ENCODE measurements around the gene SLF2. TPM values are rescaled to one million over a fixed set of nuclear protein-coding genes. Genes with fewer than 3 reads are reported as not detected.

The SLF2 gene
- total RNA-seq, 2 experiments from 2014 or later, result 30.9 to 34.3 TPM

DNA sequence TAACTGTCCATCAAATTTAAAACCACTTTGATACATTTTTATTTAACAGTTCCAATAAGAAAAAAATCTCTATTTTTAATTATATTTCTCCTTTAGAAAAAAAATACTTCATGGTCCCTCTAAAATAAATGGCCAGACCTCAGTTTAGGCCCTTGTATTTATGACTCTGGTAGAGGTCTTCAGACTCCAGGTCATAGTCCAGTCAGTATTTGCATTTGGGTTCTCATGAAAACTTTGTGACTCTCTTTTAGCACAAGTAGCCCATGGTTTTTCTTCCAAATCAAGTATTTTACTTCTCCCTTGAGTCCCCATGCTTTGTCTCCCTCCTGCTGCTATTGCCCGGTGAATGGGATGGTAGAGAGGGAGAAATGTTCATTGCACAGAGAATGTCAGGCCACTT is 51.1 kb downstream of the SLF2 start:
- ChIA-PET POLR2A (no interaction called here), CTCF (no interaction called here)
- intact Hi-C loops (cut with DNase I, micrococcal nuclease), result no loop called here
- H3K27me3 Mint-ChIP-seq, result no peaks in the 10 kb centered on the region
- ATAC-seq (no peak), DNase-seq (no peak)
- peaks cover 27% of the 10 kb centered on the region for H3K36me3 Mint-ChIP-seq (ENCODE audit: low read depth)
- H3K9me3 Mint-ChIP-seq (ENCODE audit: low read depth), result no peaks in the 10 kb centered on the region
- H3K4me1 Mint-ChIP-seq, result peaks cover 5% of the 10 kb centered on the region
- H3K27ac Mint-ChIP-seq, result no peak overlapping the region
- H3K4me3 Mint-ChIP-seq, result no peak overlapping the region

GRCh38 chr10:100965820-100966219 is 53.1 kb downstream of the SLF2 start:
- no peak overlapping the region for H3K4me3 Mint-ChIP-seq
- CTCF ChIA-PET, result interaction anchor here (0.7 to 1.8 kb wide), 5 partner anchors 9 to 90 kb away, joined by 3 to 8 read pairs (median 4); no protein-coding TSS in a partner anchor
- H3K36me3 Mint-ChIP-seq (ENCODE audit: low read depth), result peaks cover 16% of the 10 kb centered on the region
- no peak overlapping the region for H3K27ac Mint-ChIP-seq
- no peak for DNase-seq
- POLR2A ChIA-PET, result interaction anchor here (0.6 kb wide), 1 partner anchor 586 kb away, joined by 3 read pairs; no protein-coding TSS in a partner anchor
- intact Hi-C loops (cut with DNase I, micrococcal nuclease), result no loop called here
- no peaks in the 10 kb centered on the region for H3K9me3 Mint-ChIP-seq (ENCODE audit: low read depth)
- H3K27me3 Mint-ChIP-seq, result no peaks in the 10 kb centered on the region
- peaks cover 11% of the 10 kb centered on the region for H3K4me1 Mint-ChIP-seq
- ATAC-seq, result no peak

GRCh38 chr10:100966887-100967286 is 54.1 kb downstream of the SLF2 start:
- H3K27me3 Mint-ChIP-seq, result no peaks in the 10 kb centered on the region
- H3K36me3 Mint-ChIP-seq (ENCODE audit: low read depth), result peaks cover 12% of the 10 kb centered on the region
- H3K9me3 Mint-ChIP-seq (ENCODE audit: low read depth), result no peaks in the 10 kb centered on the region
- DNase-seq, result no peak
- intact Hi-C loops (cut with DNase I, micrococcal nuclease), result no loop called here
- CTCF ChIA-PET, result interaction anchor here (0.6 to 1.8 kb wide), 4 partner anchors 8 to 175 kb away, joined by 3 to 8 read pairs (median 4); no protein-coding TSS in a partner anchor
- H3K4me1 Mint-ChIP-seq, result peaks cover 13% of the 10 kb centered on the region
- no peak overlapping the region for H3K4me3 Mint-ChIP-seq
- POLR2A ChIA-PET, result no interaction called here
- H3K27ac Mint-ChIP-seq, result no peak overlapping the region
- no peak for ATAC-seq

- H3K4me3 Mint-ChIP-seq, result no peak overlapping the region
- ChIA-PET CTCF (interaction anchor here (0.6 to 1.8 kb wide), 4 partner anchors 9 to 175 kb away, joined by 3 to 8 read pairs (median 4); no protein-coding TSS in a partner anchor), POLR2A (no interaction called here)
- H3K27ac Mint-ChIP-seq, result no peak overlapping the region
- H3K4me1 Mint-ChIP-seq, result peaks cover 13% of the 10 kb centered on the region
- intact Hi-C loops (cut with DNase I, micrococcal nuclease), result no loop called here
- H3K36me3 Mint-ChIP-seq (ENCODE audit: low read depth), result peaks cover 12% of the 10 kb centered on the region
- no peaks in the 10 kb centered on the region for H3K27me3 Mint-ChIP-seq
- DNase-seq (no peak), ATAC-seq (no peak)
- H3K9me3 Mint-ChIP-seq (ENCODE audit: low read depth), result no peaks in the 10 kb centered on the region
Observed at GRCh38 chr10:100967332-100967731, 54.6 kb downstream of the SLF2 start.

- Mint-ChIP-seq H3K4me1 (peaks cover 13% of the 10 kb centered on the region), H3K36me3 (ENCODE audit: low read depth) (peaks cover 7% of the 10 kb centered on the region), H3K27ac (no peak overlapping the region), H3K4me3 (peak overlapping the region; percentile 41), H3K9me3 (ENCODE audit: low read depth) (no peaks in the 10 kb centered on the region), H3K27me3 (no peaks in the 10 kb centered on the region)
- intact Hi-C loops (cut with DNase I, micrococcal nuclease), result loop anchor here in 1 of 2 experiments (2.0 kb wide), 1 partner anchor 29 kb away; no protein-coding TSS in a partner anchor
- ChIA-PET CTCF (interaction anchor here (1.0 to 1.1 kb wide), 2 partner anchors 18 to 22 kb away, joined by 3 to 5 read pairs; no protein-coding TSS in a partner anchor), POLR2A (no interaction called here)
- ATAC-seq, result no peak
- no peak for DNase-seq
Observed at GRCh38 chr10:100968062-100968736, 55.4 kb downstream of the SLF2 start.

DNA sequence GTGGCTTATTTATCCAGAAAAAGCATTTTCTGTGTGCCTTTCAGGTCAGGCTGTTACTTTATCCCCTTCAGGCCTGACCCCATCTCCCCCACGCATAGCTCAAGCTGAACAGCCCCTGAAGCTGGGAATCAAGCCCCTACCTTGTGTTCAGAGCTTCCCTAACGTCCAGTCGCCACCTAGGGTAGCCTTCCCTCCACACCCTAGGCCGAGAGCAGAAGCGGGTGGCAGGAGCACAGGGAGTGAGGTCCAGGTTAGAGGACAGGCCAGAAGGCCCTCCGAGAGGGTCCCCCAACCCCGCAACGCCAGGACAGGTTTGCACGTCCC is 56.1 kb downstream of the SLF2 start:
- H3K27ac Mint-ChIP-seq, result no peak overlapping the region
- intact Hi-C loops (cut with DNase I, micrococcal nuclease), result loop anchor here in 1 of 2 experiments (1.0 to 2.0 kb wide), 3 partner anchors 18 to 44 kb away; partner anchors contain the start of genes MRPL43 and TWNK
- H3K27me3 Mint-ChIP-seq, result no peaks in the 10 kb centered on the region
- peak overlapping the region; percentile 41 for H3K4me3 Mint-ChIP-seq
- DNase-seq (no peak), ATAC-seq (no peak)
- H3K4me1 Mint-ChIP-seq, result peaks cover 13% of the 10 kb centered on the region
- CTCF ChIA-PET, result interaction anchor here (1.0 to 1.1 kb wide), 2 partner anchors 18 to 23 kb away, joined by 3 to 5 read pairs; no protein-coding TSS in a partner anchor
- H3K36me3 Mint-ChIP-seq (ENCODE audit: low read depth), result peaks cover 7% of the 10 kb centered on the region
- H3K9me3 Mint-ChIP-seq (ENCODE audit: low read depth), result no peaks in the 10 kb centered on the region
- POLR2A ChIA-PET, result no interaction called here

- H3K36me3 Mint-ChIP-seq (ENCODE audit: low read depth), result peaks cover 7% of the 10 kb centered on the region
- ChIA-PET CTCF (interaction anchor here (1.0 to 1.1 kb wide), 2 partner anchors 17 to 23 kb away, joined by 3 to 5 read pairs; no protein-coding TSS in a partner anchor), POLR2A (interaction anchor here (0.7 kb wide), 1 partner anchor 433 kb away, joined by 4 read pairs; the partner anchor contains the start of gene HIF1AN)
- H3K27ac Mint-ChIP-seq, result no peak within 1 kb of the TSS
- H3K4me1 Mint-ChIP-seq, result peaks cover 13% of the 10 kb centered on the region
- no peaks in the 10 kb centered on the region for H3K27me3 Mint-ChIP-seq
- peak; percentile 62 for DNase-seq
- ATAC-seq, result peak; percentile 81
- H3K4me3 Mint-ChIP-seq, result peak within 1 kb of the TSS; percentile 41
- no peaks in the 10 kb centered on the region for H3K9me3 Mint-ChIP-seq (ENCODE audit: low read depth)
- intact Hi-C loops (cut with DNase I, micrococcal nuclease), result loop anchor here in 1 of 2 experiments (1.0 to 2.0 kb wide), 3 partner anchors 18 to 44 kb away; partner anchors contain the start of genes MRPL43 and TWNK
Observed at GRCh38 chr10:100969187-100970075, 56.7 kb downstream of the SLF2 start, which contains the start of gene SEMA4G. SEMA4G (plus strand) TSS chr10:100969504; CDS start chr10:100972913, 3,409 bp downstream.

DNA sequence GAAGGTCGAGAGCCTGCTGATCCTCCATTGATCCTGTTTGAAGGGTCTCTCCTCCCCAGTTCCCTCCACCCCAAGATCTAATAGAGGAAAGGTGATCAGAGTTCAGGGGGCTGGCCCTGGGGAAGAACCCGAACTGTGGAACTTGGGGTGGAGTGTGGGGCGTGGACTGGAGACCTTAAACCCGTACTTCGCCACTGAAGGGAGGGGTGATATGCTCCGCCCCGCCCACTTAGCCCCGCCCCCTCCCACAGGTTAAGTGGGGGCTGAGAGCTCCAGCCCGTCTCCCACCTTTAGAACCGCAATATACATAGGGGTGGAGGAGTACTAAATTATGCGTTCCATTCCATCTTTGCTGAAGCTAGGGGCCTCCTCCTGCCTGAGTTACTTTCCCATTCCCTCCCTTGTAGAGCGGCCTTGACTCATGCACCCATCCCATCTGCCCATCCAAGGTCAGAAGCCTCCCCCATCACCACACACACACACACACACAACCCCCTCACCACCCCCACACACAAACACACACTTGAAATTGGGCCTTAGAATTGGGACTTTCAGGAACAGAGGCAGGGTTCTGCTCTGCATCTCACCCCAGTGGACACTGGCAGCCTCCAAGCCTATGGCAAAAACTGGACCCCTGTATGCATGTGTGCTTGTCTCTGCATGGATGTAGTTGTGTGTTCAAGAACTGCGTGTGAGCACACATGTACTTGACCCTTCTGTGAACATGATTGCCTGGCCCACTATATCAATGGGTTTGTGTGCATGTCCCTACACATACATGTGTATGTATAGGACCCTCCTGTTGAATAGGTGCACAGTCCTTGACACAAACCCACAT is 57.5 kb downstream of the SLF2 start:
- H3K4me3 Mint-ChIP-seq, result peak overlapping the region; percentile 25

DNA sequence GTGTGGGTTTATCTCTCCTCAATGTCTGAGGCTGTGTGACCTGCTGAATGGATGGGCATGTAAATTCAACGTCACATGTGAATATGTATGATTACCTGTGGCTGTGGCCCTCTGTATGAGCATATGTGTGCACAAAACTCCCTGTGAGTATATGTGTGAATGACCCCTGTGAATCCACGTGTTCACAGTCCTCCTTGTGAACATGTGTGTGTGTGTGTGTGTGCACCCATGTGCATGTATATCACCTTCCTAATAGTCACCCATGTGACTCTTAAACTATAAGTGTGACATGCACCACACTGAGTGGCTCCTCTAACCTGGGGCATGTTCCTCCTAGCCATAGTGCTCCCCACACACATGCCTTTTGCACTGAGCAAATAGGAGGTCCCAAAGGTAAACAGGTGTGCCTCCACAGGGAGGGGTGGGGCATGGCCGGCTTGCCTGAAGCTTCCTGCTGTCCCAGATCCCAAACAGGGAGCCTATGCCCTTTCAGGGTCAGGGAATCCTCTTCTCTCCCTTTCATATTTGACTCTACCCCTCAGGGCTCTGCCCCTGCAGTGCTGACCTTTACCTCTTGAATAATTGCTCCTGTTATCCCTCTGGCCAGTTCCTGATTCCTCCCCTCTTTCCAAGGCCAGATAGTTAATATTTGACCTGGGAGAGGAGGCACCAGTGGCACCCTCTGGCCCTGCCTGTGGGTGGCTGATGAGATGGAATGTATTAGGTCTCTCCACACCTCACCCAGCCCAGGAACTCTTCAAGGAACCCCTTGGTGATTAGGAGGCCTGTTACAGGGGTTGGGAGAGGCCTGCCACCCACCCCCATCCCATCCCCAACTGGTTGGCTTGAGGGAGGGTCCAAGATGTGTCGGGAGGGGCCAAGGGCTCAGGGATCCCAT is 58.4 kb downstream of the SLF2 start:
- POLR2A ChIA-PET, result no interaction called here
- no peaks in the 10 kb centered on the region for H3K27me3 Mint-ChIP-seq
- CTCF ChIA-PET, result no interaction called here
- H3K4me3 Mint-ChIP-seq, result no peak overlapping the region
- H3K36me3 Mint-ChIP-seq (ENCODE audit: low read depth), result peaks cover 3% of the 10 kb centered on the region
- H3K4me1 Mint-ChIP-seq, result peaks cover 13% of the 10 kb centered on the region
- intact Hi-C loops (cut with DNase I, micrococcal nuclease), result no loop called here
- no peak for ATAC-seq
- no peak for DNase-seq
- no peak overlapping the region for H3K27ac Mint-ChIP-seq
- no peaks in the 10 kb centered on the region for H3K9me3 Mint-ChIP-seq (ENCODE audit: low read depth)

More for the DNA sequence above, 57.5 kb downstream of the SLF2 start:
- H3K36me3 Mint-ChIP-seq (ENCODE audit: low read depth), result peaks cover 5% of the 10 kb centered on the region
- no peak overlapping the region for H3K27ac Mint-ChIP-seq
- no peaks in the 10 kb centered on the region for H3K9me3 Mint-ChIP-seq (ENCODE audit: low read depth)
- DNase-seq, result peak; percentile 40
- no peak for ATAC-seq
- ChIA-PET CTCF (no interaction called here), POLR2A (no interaction called here)
- intact Hi-C loops (cut with DNase I, micrococcal nuclease), result no loop called here
- peaks cover 13% of the 10 kb centered on the region for H3K4me1 Mint-ChIP-seq
- H3K27me3 Mint-ChIP-seq, result no peaks in the 10 kb centered on the region
